Natural killer cell treated with Interleukin-12 subunit alpha and Interleukin-12 subunit beta and Interleukin-15 and Interleukin-18, amount 100 ng/mL, for 72 hours (primary cell): ENCODE measurements around the gene CMIP. TPM values are rescaled to one million over a fixed set of nuclear protein-coding genes. Genes with fewer than 3 reads are reported as not detected.
"Not testable (repeated sequence)": the region's sequence is repeated elsewhere in the genome, so short reads cannot be mapped to it uniquely, and the experiment has no call there.

Source experiments
- ATAC-seq, 2 donors: fragments of 150-1000 bp; cut with Tn5 transposase in 1 of 2; sonication (Bioruptor Pico), chemical (Tn5 transposase) in 1 of 2; 2 replicates each; pipeline ENCODE4 v1.10.0; 2021
- DNase-seq: peaks from one replicate; pipeline ENCODE4 v3.0.0; 2022; ENCODE audit warnings: low spot score
- H3K27ac Mint-ChIP-seq, 2 donors: 1 replicate in 1 of 2; 2 replicates in 1 of 2; pipeline ENCODE4 v1.8.0; 2022; ENCODE audit warnings: mixed read lengths in 2 of 2, mild to moderate bottlenecking in 1 of 2, moderate library complexity in 1 of 2
- H3K27me3 Mint-ChIP-seq, 2 donors: 1 replicate in 1 of 2; 2 replicates in 1 of 2; pipeline ENCODE4 v1.8.0; 2022; ENCODE audit warnings: mixed read lengths in 2 of 2
- H3K36me3 Mint-ChIP-seq: one replicate; pipeline ENCODE4 v1.8.0; 2022; ENCODE audit warnings: mixed read lengths
- H3K4me1 Mint-ChIP-seq, 2 donors: 1 replicate in 1 of 2; 2 replicates in 1 of 2; pipeline ENCODE4 v1.8.0; 2022; ENCODE audit warnings: low read depth in 2 of 2, mixed read lengths in 2 of 2, mild to moderate bottlenecking in 1 of 2
- H3K4me3 Mint-ChIP-seq: one replicate; pipeline ENCODE4 v1.8.0; 2022; ENCODE audit warnings: mixed read lengths
- H3K9me3 Mint-ChIP-seq: 2 replicates; pipeline ENCODE4 v1.8.0; 2022; ENCODE audit warnings: mixed read lengths
- total RNA-seq, 2 donors: library from RNA; stranded (reverse); gene quantifications; one replicate each; pipeline ENCODE4 v1.2.3, GENCODE V29; 2022

CMIP gene
- total RNA-seq, 2 donors from 2014 or later: 48.0 to 57.6 TPM

GRCh38 chr16:81738783-81739496 is 294.3 kb downstream of the CMIP start:
- no peak for DNase-seq
- Mint-ChIP-seq H3K27ac (no peak overlapping the region), H3K27me3 (no peaks in the 10 kb centered on the region), H3K36me3 (no peaks in the 10 kb centered on the region), H3K4me3 (no peak overlapping the region), H3K4me1 (peaks cover 7 to 14% of the 10 kb centered on the region in 2 donors), H3K9me3 (no peaks in the 10 kb centered on the region)
- peak in 1 of 2 donors; percentile 15 for ATAC-seq

GRCh38 chr16:81739503-81739902 is 294.9 kb downstream of the CMIP start:
- H3K36me3 Mint-ChIP-seq: no peaks in the 10 kb centered on the region
- peaks cover 7 to 14% of the 10 kb centered on the region in 2 donors for H3K4me1 Mint-ChIP-seq
- H3K9me3 Mint-ChIP-seq: no peaks in the 10 kb centered on the region
- H3K27ac Mint-ChIP-seq: no peak overlapping the region
- DNase-seq (no peak), ATAC-seq (no peak)
- no peaks in the 10 kb centered on the region for H3K27me3 Mint-ChIP-seq
- H3K4me3 Mint-ChIP-seq: no peak overlapping the region

- Mint-ChIP-seq H3K27me3 (no peaks in the 10 kb centered on the region), H3K4me3 (no peak overlapping the region), H3K27ac (no peak overlapping the region), H3K9me3 (no peaks in the 10 kb centered on the region), H3K36me3 (no peaks in the 10 kb centered on the region), H3K4me1 (peaks cover 7 to 12% of the 10 kb centered on the region in 2 donors)
- ATAC-seq (no peak), DNase-seq (no peak)
Measured at GRCh38 chr16:81740169-81740568, 295.6 kb downstream of the CMIP start.

GRCh38 chr16:81741430-81741770 is 296.8 kb downstream of the CMIP start:
- H3K4me3 Mint-ChIP-seq, H3K9me3 Mint-ChIP-seq, H3K36me3 Mint-ChIP-seq, H3K27ac Mint-ChIP-seq, H3K27me3 Mint-ChIP-seq, DNase-seq, ATAC-seq: not testable (repeated sequence)
- peaks cover 17 to 18% of the 10 kb centered on the region in 2 donors for H3K4me1 Mint-ChIP-seq

- H3K9me3 Mint-ChIP-seq: no peaks in the 10 kb centered on the region
- H3K4me3 Mint-ChIP-seq: no peak overlapping the region
- H3K27me3 Mint-ChIP-seq: no peaks in the 10 kb centered on the region
- DNase-seq (no peak), ATAC-seq (no peak)
- H3K4me1 Mint-ChIP-seq: peaks cover 10 to 16% of the 10 kb centered on the region in 2 donors
- no peak overlapping the region for H3K27ac Mint-ChIP-seq
- H3K36me3 Mint-ChIP-seq: no peaks in the 10 kb centered on the region
Measured at GRCh38 chr16:81744385-81744784, 299.8 kb downstream of the CMIP start.

GRCh38 chr16:81744911-81745310 is 300.3 kb downstream of the CMIP start:
- DNase-seq: no peak
- Mint-ChIP-seq H3K4me3 (peak overlapping the region; percentile 81), H3K27ac (peak overlapping the region in 1 of 2 donors; percentile 90), H3K9me3 (no peaks in the 10 kb centered on the region), H3K27me3 (no peaks in the 10 kb centered on the region), H3K4me1 (peaks cover 10 to 16% of the 10 kb centered on the region in 2 donors), H3K36me3 (no peaks in the 10 kb centered on the region)
- ATAC-seq: no peak

- peak overlapping the region; percentile 67 to 90 for H3K27ac Mint-ChIP-seq
- no peaks in the 10 kb centered on the region for H3K36me3 Mint-ChIP-seq
- H3K27me3 Mint-ChIP-seq: no peaks in the 10 kb centered on the region
- peaks cover 8 to 16% of the 10 kb centered on the region in 2 donors for H3K4me1 Mint-ChIP-seq
- H3K4me3 Mint-ChIP-seq: peak overlapping the region; percentile 81
- DNase-seq (peak; percentile 77), ATAC-seq (peak; percentile 85 to 91)
- H3K9me3 Mint-ChIP-seq: no peaks in the 10 kb centered on the region
Measured at GRCh38 chr16:81745704-81746558, 301.3 kb downstream of the CMIP start.

- Mint-ChIP-seq H3K36me3 (no peaks in the 10 kb centered on the region), H3K27me3 (no peaks in the 10 kb centered on the region), H3K4me3 (peak overlapping the region; percentile 81), H3K27ac (peak overlapping the region; percentile 67 to 90), H3K9me3 (no peaks in the 10 kb centered on the region), H3K4me1 (peaks cover 7 to 22% of the 10 kb centered on the region in 2 donors)
- ATAC-seq: no peak
- no peak for DNase-seq
Measured at GRCh38 chr16:81746566-81746965, 302.0 kb downstream of the CMIP start.

- Mint-ChIP-seq H3K4me3 (peak overlapping the region; percentile 32), H3K27ac (peak overlapping the region; percentile 34 to 57), H3K36me3 (no peaks in the 10 kb centered on the region), H3K9me3 (no peaks in the 10 kb centered on the region), H3K27me3 (no peaks in the 10 kb centered on the region), H3K4me1 (peaks cover 13 to 22% of the 10 kb centered on the region in 2 donors)
- DNase-seq: no peak
- no peak for ATAC-seq
Measured at GRCh38 chr16:81748476-81749198, 304.0 kb downstream of the CMIP start.

- Mint-ChIP-seq H3K36me3 (no peaks in the 10 kb centered on the region), H3K27ac (peak overlapping the region; percentile 31 to 80), H3K9me3 (no peaks in the 10 kb centered on the region), H3K27me3 (no peaks in the 10 kb centered on the region), H3K4me3 (no peak overlapping the region), H3K4me1 (peaks cover 18 to 26% of the 10 kb centered on the region in 2 donors)
- ATAC-seq: peak; percentile 88 to 93
- DNase-seq: peak; percentile 77
Measured at GRCh38 chr16:81752225-81752875, 307.7 kb downstream of the CMIP start.

- H3K4me3 Mint-ChIP-seq: no peak overlapping the region
- H3K4me1 Mint-ChIP-seq: peaks cover 20 to 26% of the 10 kb centered on the region in 2 donors
- H3K36me3 Mint-ChIP-seq: no peaks in the 10 kb centered on the region
- DNase-seq (no peak), ATAC-seq (no peak)
- H3K9me3 Mint-ChIP-seq: no peaks in the 10 kb centered on the region
- no peaks in the 10 kb centered on the region for H3K27me3 Mint-ChIP-seq
- peak overlapping the region; percentile 31 to 85 for H3K27ac Mint-ChIP-seq
Measured at GRCh38 chr16:81752876-81753227, 308.2 kb downstream of the CMIP start.

GRCh38 chr16:81754858-81755257 is 310.2 kb downstream of the CMIP start:
- ATAC-seq (no peak), DNase-seq (no peak)
- Mint-ChIP-seq H3K36me3 (no peaks in the 10 kb centered on the region), H3K4me1 (peaks cover 20 to 21% of the 10 kb centered on the region in 2 donors), H3K27ac (no peak overlapping the region), H3K4me3 (no peak overlapping the region), H3K27me3 (no peaks in the 10 kb centered on the region), H3K9me3 (no peaks in the 10 kb centered on the region)

- H3K4me3 Mint-ChIP-seq: no peak overlapping the region
Measured at GRCh38 chr16:81755915-81756614, 311.5 kb downstream of the CMIP start.

More at GRCh38 chr16:81755915-81756614, 311.5 kb downstream of the CMIP start:
- Mint-ChIP-seq H3K4me1 (peaks cover 19 to 21% of the 10 kb centered on the region in 2 donors), H3K36me3 (no peaks in the 10 kb centered on the region), H3K27me3 (no peaks in the 10 kb centered on the region), H3K9me3 (no peaks in the 10 kb centered on the region), H3K27ac (peak overlapping the region; percentile 40 to 50)
- ATAC-seq (no peak), DNase-seq (no peak)
